ENCODE data around the gene TCF4.

Gene TCF4

DNA sequence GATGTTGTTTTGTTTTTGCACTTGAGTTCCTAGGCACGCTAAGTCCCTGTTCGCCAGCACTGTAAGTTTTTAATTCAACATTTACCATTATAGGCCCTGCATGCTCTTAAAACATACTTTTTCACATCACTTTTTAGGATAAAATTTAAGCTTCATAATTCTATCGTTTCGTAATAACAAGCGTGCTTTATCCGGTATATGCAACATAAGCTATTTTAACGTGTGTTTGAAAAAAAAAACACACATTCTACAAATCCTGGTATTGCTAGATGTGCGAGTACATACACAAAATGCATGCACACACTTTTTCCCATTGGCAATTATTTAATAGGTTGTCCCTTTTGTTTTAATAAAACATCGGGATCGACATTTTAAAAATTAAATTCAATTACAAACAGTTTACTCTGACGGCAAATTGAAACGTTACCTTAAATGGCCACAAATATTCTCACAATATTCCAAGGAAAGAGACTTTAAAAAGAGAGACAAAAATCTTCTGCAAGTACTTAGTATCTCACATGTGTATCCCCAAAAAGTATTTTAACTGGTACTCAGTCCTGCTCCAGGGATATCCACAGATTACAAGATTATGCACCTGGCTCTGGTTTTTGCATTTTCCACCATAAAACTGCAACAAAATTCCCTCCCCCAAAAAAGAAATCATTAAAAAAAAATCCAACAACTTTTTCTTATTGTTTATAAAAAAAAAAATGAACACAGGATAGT, 1.0 kb upstream of the TCF4 start:
- peak overlapping the region; percentile 68 for H3K4me3 ChIP-seq (replicated peaks; ENCODE audit: low read depth, low read length)
- no peak for DNase-seq (ENCODE audit: extremely low read depth, low read depth)
- TF ChIP-seq, protein P1, sequence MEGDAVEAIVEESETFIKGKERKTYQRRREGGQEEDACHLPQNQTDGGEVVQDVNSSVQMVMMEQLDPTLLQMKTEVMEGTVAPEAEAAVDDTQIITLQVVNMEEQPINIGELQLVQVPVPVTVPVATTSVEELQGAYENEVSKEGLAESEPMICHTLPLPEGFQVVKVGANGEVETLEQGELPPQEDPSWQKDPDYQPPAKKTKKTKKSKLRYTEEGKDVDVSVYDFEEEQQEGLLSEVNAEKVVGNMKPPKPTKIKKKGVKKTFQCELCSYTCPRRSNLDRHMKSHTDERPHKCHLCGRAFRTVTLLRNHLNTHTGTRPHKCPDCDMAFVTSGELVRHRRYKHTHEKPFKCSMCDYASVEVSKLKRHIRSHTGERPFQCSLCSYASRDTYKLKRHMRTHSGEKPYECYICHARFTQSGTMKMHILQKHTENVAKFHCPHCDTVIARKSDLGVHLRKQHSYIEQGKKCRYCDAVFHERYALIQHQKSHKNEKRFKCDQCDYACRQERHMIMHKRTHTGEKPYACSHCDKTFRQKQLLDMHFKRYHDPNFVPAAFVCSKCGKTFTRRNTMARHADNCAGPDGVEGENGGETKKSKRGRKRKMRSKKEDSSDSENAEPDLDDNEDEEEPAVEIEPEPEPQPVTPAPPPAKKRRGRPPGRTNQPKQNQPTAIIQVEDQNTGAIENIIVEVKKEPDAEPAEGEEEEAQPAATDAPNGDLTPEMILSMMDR (IDR thresholded peaks at IDR 0.05; ENCODE audit: low read depth, low read length, missing control alignments): no peak

GRCh38 chr18:55587418-55588110, 428 bp downstream of the TCF4 start:
- peak overlapping the region; percentile 68 for H3K4me3 ChIP-seq (replicated peaks; ENCODE audit: low read depth, low read length)
- TF ChIP-seq, protein P1 (IDR thresholded peaks at IDR 0.05; ENCODE audit: low read depth, low read length, missing control alignments): no peak
- DNase-seq (ENCODE audit: extremely low read depth, low read depth): peak; percentile 32

GRCh38 chr18:55585920-55586561, 2.0 kb downstream of the TCF4 start:
- TF ChIP-seq, protein P1 (IDR thresholded peaks at IDR 0.05; ENCODE audit: low read depth, low read length, missing control alignments): no peak
- no peak for DNase-seq (ENCODE audit: extremely low read depth, low read depth)
- H3K4me3 ChIP-seq (replicated peaks; ENCODE audit: low read depth, low read length): peak overlapping the region; percentile 56

- no peak for DNase-seq (ENCODE audit: extremely low read depth, low read depth)
- TF ChIP-seq, protein P1 (IDR thresholded peaks at IDR 0.05; ENCODE audit: low read depth, low read length, missing control alignments): no peak
- H3K4me3 ChIP-seq (replicated peaks; ENCODE audit: low read depth, low read length): peak overlapping the region; percentile 56
Observed at GRCh38 chr18:55585065-55585919, 2.7 kb downstream of the TCF4 start.

GRCh38 chr18:55584201-55584600, 3.8 kb downstream of the TCF4 start:
- TF ChIP-seq, protein P1 (IDR thresholded peaks at IDR 0.05; ENCODE audit: low read depth, low read length, missing control alignments): no peak
- DNase-seq (ENCODE audit: extremely low read depth, low read depth): no peak
- H3K4me3 ChIP-seq (replicated peaks; ENCODE audit: low read depth, low read length): no peak overlapping the region; the same call in 1 of the 2 replicates

DNA sequence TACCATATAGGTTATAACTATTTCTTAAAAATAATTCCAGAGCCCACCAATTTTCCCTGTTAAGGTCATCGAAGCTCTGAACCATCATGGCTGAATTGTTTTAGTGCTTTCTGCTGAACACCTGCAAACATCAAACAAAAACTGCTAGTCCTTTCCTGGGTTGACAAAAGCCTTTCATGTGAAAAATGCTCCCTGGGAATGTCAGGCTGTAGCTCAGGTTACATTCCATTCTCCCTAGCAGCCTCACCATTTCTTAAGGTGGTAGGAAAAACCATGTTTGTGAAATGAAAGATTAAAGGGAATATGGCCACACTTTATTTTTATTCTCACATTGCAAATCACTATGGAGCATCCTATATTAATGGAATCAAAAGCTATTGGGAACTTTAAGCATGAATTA, 5.7 kb downstream of the TCF4 start:
- TF ChIP-seq, protein P1 (IDR thresholded peaks at IDR 0.05; ENCODE audit: low read depth, low read length, missing control alignments): no peak
- no peak overlapping the region for H3K4me3 ChIP-seq (replicated peaks; ENCODE audit: low read depth, low read length)
- DNase-seq (ENCODE audit: extremely low read depth, low read depth): no peak
